Measurements from ENCODE around the gene TLK1. TPM values are rescaled to one million over a fixed set of nuclear protein-coding genes. Genes with fewer than 3 reads are reported as not detected.

Gene TLK1
- total RNA-seq, 1 donor from 2014 or later: 58.1 TPM

GRCh38 chr2:171185941-171186340 lies 25.2 kb upstream of the TLK1 start:
- no peaks in the 10 kb centered on the region for H3K36me3 ChIP-seq
- DNase-seq (no peak), ATAC-seq (no peak)
- H3K4me1 ChIP-seq: peaks cover 6% of the 10 kb centered on the region
- no peak for TF ChIP-seq CTCF (IDR thresholded peaks at IDR 0.05)
- H3K9me3 ChIP-seq: no peaks in the 10 kb centered on the region
- no peak overlapping the region for H3K27ac ChIP-seq
- no peak overlapping the region for H3K4me3 ChIP-seq
- intact Hi-C loops (cut with DNase I): no loop called here
- H3K27me3 ChIP-seq: no peaks in the 10 kb centered on the region

GRCh38 chr2:171185165-171185818 lies 24.6 kb upstream of the TLK1 start:
- Histone ChIP-seq H3K9me3 (no peaks in the 10 kb centered on the region), H3K4me3 (no peak overlapping the region), H3K4me1 (peaks cover 6% of the 10 kb centered on the region), H3K27me3 (no peaks in the 10 kb centered on the region), H3K27ac (no peak overlapping the region), H3K36me3 (no peaks in the 10 kb centered on the region)
- no peak for ATAC-seq
- no peak for TF ChIP-seq CTCF (IDR thresholded peaks at IDR 0.05)
- no peak for DNase-seq
- intact Hi-C loops (cut with DNase I): no loop called here

GRCh38 chr2:171181064-171182049 lies 20.7 kb upstream of the TLK1 start:
- ATAC-seq (no peak), DNase-seq (no peak)
- Histone ChIP-seq H3K4me3 (no peak overlapping the region), H3K36me3 (no peaks in the 10 kb centered on the region), H3K9me3 (no peaks in the 10 kb centered on the region), H3K27ac (no peak overlapping the region), H3K27me3 (no peaks in the 10 kb centered on the region), H3K4me1 (peaks cover 6% of the 10 kb centered on the region)
- intact Hi-C loops (cut with DNase I): no loop called here
- no peak for TF ChIP-seq CTCF (IDR thresholded peaks at IDR 0.05)

- intact Hi-C loops (cut with DNase I): no loop called here
- H3K9me3 ChIP-seq: no peaks in the 10 kb centered on the region
- H3K4me3 ChIP-seq: no peak overlapping the region
- H3K27ac ChIP-seq: no peak overlapping the region
- ATAC-seq (no peak), DNase-seq (no peak)
- H3K27me3 ChIP-seq: no peaks in the 10 kb centered on the region
- H3K36me3 ChIP-seq: no peaks in the 10 kb centered on the region
- TF ChIP-seq CTCF (IDR thresholded peaks at IDR 0.05): no peak
- H3K4me1 ChIP-seq: peaks cover 6% of the 10 kb centered on the region
Measured at GRCh38 chr2:171180229-171180930, 19.7 kb upstream of the TLK1 start.

DNA sequence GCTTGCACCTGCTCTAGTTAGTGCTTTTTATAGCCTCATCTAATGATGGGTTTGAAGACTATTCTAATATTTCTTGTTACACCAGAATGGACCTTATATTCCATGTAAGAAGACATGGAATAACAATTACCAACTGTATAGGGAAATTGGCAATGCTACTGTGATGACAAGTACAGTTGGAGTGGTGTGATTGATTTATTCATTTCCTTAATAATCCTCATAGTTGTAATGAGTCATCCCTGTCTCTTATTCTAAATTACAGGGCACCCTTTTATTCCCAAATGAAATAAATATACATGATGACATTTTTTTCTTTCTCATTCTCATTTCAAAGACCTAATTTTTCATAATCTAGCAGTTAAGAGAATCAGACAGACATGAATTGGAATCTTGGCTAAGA lies 18.3 kb upstream of the TLK1 start:
- no peaks in the 10 kb centered on the region for H3K9me3 ChIP-seq

More for the DNA sequence above, 18.3 kb upstream of the TLK1 start:
- intact Hi-C loops (cut with DNase I): no loop called here
- no peak for ATAC-seq
- peaks cover 6% of the 10 kb centered on the region for H3K4me1 ChIP-seq
- H3K36me3 ChIP-seq: no peaks in the 10 kb centered on the region
- no peak for TF ChIP-seq CTCF (IDR thresholded peaks at IDR 0.05)
- no peak overlapping the region for H3K27ac ChIP-seq
- H3K4me3 ChIP-seq: no peak overlapping the region
- H3K27me3 ChIP-seq: no peaks in the 10 kb centered on the region
- DNase-seq: no peak

All from upper lobe of right lung (tissue), 1 donor.